Stimulated activated CD8-positive, alpha-beta memory T cell treated with anti-CD3 and anti-CD28 coated beads, Interleukin-7, amount 100 ng/mL, for 48 hours (primary cell): Measurements from ENCODE around the gene CLEC19A.
A peak's percentile ranks its signal among the peaks of the same experiment; 100 is the strongest.
"Not testable (repeated sequence)": the region's sequence is repeated elsewhere in the genome, so short reads cannot be mapped to it uniquely, and the experiment has no call there.

Source experiments
- DNase-seq, 2 donors: peaks; one replicate each; pipeline ENCODE4 v3.0.0-alpha.2; 2020; ENCODE audit warnings: low read depth in 1 of 2; ENCODE audit errors: extremely low read depth in 1 of 2

The CLEC19A gene

GRCh38 chr16:19316846-19317245 is 31.3 kb downstream of the CLEC19A start:
- no peak for DNase-seq

DNA sequence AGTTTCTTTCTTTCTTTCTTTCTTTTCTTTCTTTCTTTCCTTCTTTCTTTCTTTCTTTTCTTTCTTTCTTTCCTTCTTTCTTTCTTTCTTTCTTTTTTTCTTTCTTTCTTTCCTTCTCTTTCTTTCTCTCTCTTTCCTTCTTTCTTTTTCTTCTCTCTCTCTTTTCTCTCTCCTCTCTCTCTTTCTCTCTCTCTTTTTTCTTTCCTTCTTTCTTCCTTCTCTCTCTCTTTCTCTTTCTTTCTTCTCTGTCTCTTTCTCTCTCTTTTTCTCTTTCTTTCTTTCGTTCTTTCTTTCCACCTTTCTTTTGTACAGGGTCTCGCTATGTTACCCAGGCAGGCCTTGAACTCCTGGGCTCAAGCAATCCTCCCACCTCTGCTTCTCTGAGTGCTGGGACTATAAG is 35.7 kb downstream of the CLEC19A start:
- DNase-seq: not testable (repeated sequence)

- DNase-seq: no peak
Observed at GRCh38 chr16:19323596-19323995, 38.1 kb downstream of the CLEC19A start.

GRCh38 chr16:19328364-19328763 is 42.8 kb downstream of the CLEC19A start:
- DNase-seq: no peak

DNA sequence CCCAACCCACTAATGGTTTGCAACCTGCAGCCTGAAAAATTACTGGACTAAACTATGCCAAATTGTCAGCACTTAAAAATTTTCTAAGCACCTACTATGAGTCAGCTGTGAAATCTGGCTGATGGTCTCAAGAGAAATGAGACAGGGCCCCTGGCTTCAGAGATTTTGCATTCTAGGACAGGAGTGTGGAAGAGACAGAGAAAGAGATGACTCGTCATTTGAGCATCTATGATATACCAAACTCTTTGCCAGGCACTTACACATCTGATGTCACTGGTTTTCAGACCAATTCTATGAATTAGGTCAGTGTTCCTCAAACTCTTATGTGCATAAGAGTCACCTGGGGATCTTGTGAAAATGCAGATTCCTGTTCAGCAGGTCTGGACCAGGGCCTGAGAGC is 44.4 kb downstream of the CLEC19A start:
- DNase-seq: no peak

- DNase-seq: no peak
Observed at GRCh38 chr16:19330841-19331397, 45.4 kb downstream of the CLEC19A start.

DNA sequence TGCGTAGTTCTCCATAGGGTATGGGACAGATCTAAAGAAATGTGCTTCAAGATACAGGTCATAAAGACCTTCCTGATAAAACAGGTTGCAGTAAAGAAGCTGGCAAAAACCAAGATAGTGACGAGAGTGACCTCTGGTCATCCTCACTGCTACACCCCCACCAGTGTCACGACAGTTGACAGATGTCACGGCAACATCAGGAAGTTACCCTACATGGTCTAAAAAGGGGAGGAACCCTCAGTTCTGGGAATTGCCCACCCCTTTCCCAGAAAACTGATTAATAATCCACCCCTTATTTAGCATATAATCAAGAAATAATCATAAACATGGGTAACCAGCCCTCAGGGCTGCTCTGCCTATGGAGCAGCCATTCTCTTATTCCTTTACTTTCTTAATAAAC is 46.3 kb downstream of the CLEC19A start:
- no peak for DNase-seq

- no peak for DNase-seq
Observed at GRCh38 chr16:19338335-19338734, 52.8 kb downstream of the CLEC19A start.

DNA sequence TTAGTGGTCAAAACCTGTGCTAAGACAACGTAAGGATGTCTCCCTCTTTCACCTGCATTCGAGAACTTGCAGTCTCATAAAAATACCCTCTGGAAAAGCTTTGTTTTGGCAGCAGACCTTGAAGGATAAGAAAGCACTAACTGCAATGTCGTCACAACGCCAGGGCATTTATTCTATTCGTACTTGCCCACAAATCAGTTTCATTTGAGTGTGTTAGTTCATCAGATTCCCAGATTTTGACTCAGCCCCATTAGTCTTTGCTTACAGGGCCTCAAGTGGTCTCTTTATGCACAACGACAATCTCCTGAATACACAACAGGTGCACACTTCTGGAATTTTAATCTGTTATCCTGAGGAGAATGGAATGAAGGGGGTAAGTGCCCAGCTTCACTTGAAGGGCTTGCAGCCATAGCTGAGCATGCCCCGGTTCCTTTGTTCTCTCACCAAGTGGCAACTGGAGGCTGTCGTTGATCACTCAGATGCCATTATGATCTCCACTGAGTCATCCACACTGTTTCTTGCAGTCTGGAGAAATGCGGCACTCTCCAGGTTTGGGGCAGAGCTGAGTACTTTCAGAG is 58.8 kb downstream of the CLEC19A start:
- DNase-seq: no peak

DNA sequence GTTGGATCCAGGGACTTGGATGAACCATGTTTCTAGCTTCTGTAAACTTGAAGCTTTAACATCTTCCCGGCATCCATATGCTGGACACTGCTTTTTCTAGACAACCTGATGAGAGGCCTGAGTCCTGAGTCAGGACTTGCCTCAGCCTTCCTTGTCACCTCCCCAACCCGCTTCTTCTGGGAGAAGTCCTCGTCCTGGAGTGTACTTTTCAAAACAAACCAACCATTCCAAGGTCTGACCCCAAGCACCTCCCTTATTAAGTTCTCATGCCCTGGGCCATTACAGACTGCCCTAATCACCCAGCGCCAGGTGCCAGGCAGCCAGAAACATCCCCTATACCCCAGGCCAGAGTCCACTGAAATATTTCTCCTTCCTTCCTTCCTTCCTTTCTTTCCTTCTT is 59.4 kb downstream of the CLEC19A start:
- DNase-seq: no peak

GRCh38 chr16:19346335-19346922 is 60.9 kb downstream of the CLEC19A start:
- DNase-seq: no peak

- no peak for DNase-seq
Observed at GRCh38 chr16:19348125-19348524, 62.6 kb downstream of the CLEC19A start.

DNA sequence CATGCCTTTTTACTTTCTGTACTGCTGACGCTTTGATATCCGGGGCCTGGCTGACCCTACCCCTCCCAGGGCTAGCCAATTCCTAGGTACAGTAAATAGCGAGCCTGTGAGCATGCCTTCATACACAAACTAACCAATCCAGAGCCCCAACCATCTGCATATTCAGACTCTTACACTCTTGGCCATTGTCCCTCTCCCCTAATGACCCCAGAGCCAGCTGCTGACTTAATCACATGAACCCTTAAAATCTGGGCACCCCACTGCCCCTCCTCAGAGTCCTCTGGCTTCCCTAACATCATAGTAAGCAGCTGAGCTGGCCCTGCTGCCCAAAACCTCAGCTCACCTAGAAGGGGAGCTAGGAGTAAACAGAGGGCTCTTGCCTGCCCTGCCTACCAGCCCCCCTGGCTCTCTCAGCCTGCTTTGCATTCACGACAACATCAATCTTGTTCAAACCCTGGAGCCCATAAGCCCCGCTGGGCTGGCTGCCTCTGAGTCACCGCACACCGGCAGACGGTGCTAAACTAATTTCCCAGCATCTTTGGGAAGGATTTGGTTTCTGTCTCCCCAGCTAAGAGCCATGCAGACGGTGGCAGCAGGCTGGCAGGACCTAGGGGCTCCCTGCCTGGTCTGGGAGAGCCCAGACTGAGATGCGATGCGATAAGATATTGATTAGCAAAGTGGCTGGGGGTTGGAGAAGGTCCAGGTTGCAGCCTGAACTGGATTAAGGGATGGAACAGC is 63.2 kb downstream of the CLEC19A start:
- DNase-seq: no peak

GRCh38 chr16:19354371-19354770 is 68.8 kb downstream of the CLEC19A start:
- DNase-seq: no peak

GRCh38 chr16:19356024-19356952 is 70.8 kb downstream of the CLEC19A start:
- DNase-seq: peak in 1 of 2 donors; percentile 1

DNA sequence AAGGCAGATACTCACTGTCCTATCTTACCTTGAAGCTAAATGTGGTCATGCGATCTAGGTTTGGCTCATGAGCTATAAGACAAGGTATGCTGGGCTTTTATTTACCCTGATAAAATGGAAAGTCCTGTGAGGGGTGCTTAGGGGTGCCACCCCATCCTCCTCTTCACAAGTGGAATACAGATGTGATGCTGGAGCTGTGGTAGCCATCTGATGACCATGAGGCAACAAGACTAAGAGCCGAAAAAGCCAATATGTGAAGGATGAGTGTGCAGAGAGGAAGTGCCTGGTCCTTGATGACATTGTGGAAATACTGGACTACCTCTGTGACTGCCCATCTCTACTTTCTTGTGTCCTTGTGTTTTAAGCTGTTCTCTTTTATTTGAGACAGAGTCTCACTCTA is 74.0 kb downstream of the CLEC19A start:
- DNase-seq: no peak
